Stimulated activated effector memory CD8-positive, alpha-beta T cell treated with anti-CD3 and anti-CD28 coated beads, Interleukin-12 subunit alpha, Interleukin-12 subunit beta, amount 100 ng/mL, for 72 hours (primary cell): ENCODE measurements around the gene MYPN.

Experiments used
- ATAC-seq: fragments of 150-1000 bp; cut with Tn5 transposase; 2 replicates; pipeline ENCODE4 v1.10.0; 2021
- DNase-seq, 2 donors: peaks; one replicate each; pipeline ENCODE4 v3.0.0; 2021 to 2022; ENCODE audit warnings: low spot score in 2 of 2
- H3K27ac Mint-ChIP-seq: one replicate; pipeline ENCODE4 v1.8.0; 2022; ENCODE audit warnings: mild to moderate bottlenecking, mixed read lengths
- H3K36me3 Mint-ChIP-seq: one replicate; pipeline ENCODE4 v1.8.0; 2022; ENCODE audit warnings: mild to moderate bottlenecking, mixed read lengths
- H3K4me1 Mint-ChIP-seq: one replicate; pipeline ENCODE4 v1.8.0; 2022; ENCODE audit warnings: mixed read lengths
- H3K4me3 Mint-ChIP-seq: one replicate; pipeline ENCODE4 v1.8.0; 2022; ENCODE audit warnings: mild to moderate bottlenecking, mixed read lengths
- H3K9me3 Mint-ChIP-seq: one replicate; pipeline ENCODE4 v1.8.0; 2022; ENCODE audit warnings: mixed read lengths

The MYPN gene

DNA sequence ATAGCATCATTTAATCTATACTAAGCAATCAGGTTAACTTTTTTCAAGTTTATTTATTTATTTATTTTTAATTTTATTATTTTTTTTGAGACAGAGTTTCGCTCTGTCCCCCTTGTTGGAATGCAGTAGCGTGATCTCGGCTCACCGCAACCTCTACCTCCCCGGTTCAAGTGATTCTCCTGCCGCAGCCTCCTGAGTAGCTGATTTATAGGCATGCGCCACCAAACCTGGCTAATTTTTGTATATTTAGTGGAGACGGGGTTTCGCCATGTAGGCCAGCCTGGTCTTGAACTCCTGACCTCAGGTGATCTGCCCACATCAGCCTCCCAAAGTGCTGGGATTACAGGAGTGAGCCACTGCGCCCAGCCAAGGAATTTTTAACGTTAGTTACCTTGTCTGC is 635 bp upstream of the MYPN start:
- Mint-ChIP-seq H3K27ac (no peak overlapping the region), H3K36me3 (no peaks in the 10 kb centered on the region), H3K9me3 (no peaks in the 10 kb centered on the region), H3K4me1 (no peaks in the 10 kb centered on the region), H3K4me3 (no peak overlapping the region)
- no peak for DNase-seq
- ATAC-seq = no peak

DNA sequence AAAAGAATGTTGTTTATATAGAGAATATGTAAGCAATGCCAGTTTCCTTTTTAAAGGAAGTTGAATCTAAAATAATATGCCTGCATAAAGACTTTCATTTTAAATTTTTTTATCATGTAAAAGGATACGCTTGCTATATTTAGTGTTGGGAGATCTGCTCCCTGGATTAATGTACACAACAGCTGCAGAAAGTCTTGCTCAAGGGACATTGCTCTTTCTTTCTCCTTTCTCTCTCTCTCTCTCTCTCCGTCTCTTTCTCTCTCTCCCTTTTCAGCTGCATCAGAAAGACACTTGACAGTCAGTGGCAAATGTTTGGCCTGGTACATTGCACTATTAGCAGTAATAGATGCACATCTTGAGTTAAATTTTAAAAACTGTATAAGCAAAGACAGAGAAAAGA is 739 bp downstream of the MYPN start:
- no peaks in the 10 kb centered on the region for H3K9me3 Mint-ChIP-seq
- DNase-seq = no peak
- no peak overlapping the region for H3K4me3 Mint-ChIP-seq
- no peaks in the 10 kb centered on the region for H3K36me3 Mint-ChIP-seq
- no peak for ATAC-seq
- H3K4me1 Mint-ChIP-seq = no peaks in the 10 kb centered on the region
- no peak overlapping the region for H3K27ac Mint-ChIP-seq

DNA sequence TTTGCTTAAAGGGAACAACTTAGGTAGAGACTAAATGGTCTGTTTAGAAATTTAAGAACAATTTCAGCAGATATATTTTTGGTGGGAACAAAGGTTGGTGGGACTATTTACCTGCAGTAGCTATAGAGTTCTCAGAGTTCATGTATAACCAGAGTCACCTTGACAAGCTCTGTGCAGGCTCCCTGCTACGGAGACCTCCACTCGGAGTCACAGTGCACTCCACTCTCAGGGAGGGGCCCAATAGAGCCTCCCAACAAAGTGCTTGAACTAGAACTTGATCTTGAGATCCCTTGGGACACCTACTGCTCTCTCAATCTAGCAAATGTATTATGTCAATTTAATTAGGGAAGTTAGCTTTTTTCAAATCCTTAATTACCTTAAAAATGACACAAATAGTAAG is 2.3 kb downstream of the MYPN start:
- DNase-seq = no peak
- Mint-ChIP-seq H3K4me1 (no peaks in the 10 kb centered on the region), H3K36me3 (no peaks in the 10 kb centered on the region)

DNA sequence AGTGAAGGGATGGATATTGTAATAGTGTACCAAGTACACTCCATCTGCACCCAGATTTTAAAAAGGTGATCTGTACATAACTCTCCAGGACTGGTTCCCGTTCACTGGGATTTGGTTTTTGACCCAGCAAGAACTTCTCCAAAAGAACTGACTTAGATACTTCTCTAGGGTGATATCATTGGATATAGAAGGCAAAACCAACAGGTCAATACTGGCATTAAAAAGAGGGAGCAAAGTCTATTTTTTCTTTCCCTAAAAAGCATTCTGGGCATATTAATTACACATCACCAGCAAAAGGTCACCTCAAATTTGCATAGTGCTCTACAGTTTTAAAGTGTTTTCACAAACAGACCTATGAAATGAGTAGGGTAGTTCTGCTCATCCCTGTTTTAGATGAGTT is 3.5 kb downstream of the MYPN start:
- H3K4me1 Mint-ChIP-seq = no peaks in the 10 kb centered on the region
- DNase-seq (no peak), ATAC-seq (no peak)
- H3K9me3 Mint-ChIP-seq = no peaks in the 10 kb centered on the region
- H3K36me3 Mint-ChIP-seq = no peaks in the 10 kb centered on the region
- no peak overlapping the region for H3K4me3 Mint-ChIP-seq
- no peak overlapping the region for H3K27ac Mint-ChIP-seq

More for the DNA sequence above, 2.3 kb downstream of the MYPN start:
- H3K4me3 Mint-ChIP-seq = no peak overlapping the region
- ATAC-seq = no peak
- no peaks in the 10 kb centered on the region for H3K9me3 Mint-ChIP-seq
- no peak overlapping the region for H3K27ac Mint-ChIP-seq

DNA sequence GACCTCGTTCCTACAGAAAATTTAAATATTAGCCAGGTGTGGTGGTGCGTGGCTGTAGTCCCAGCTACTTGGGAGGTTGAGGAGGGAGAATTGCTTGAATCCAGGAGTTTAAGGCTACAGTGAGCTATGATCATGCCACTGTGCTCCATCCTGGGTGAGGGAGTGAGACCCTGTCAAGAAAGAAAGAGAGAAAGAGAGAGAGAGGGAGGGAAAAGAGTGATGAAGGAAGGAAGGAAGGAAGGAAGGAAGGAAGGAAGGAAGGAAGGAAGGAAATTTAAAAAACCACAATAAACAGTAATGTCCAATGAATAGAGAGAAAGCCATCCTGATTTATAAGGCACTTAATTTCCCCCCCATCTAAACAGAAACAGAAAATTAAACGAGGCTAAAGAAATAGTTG is 9.4 kb downstream of the MYPN start:
- no peaks in the 10 kb centered on the region for H3K36me3 Mint-ChIP-seq
- peaks cover 6% of the 10 kb centered on the region for H3K4me1 Mint-ChIP-seq
- ATAC-seq = no peak
- H3K27ac Mint-ChIP-seq = no peak overlapping the region
- no peak for DNase-seq
- H3K9me3 Mint-ChIP-seq = no peaks in the 10 kb centered on the region
- no peak overlapping the region for H3K4me3 Mint-ChIP-seq

DNA sequence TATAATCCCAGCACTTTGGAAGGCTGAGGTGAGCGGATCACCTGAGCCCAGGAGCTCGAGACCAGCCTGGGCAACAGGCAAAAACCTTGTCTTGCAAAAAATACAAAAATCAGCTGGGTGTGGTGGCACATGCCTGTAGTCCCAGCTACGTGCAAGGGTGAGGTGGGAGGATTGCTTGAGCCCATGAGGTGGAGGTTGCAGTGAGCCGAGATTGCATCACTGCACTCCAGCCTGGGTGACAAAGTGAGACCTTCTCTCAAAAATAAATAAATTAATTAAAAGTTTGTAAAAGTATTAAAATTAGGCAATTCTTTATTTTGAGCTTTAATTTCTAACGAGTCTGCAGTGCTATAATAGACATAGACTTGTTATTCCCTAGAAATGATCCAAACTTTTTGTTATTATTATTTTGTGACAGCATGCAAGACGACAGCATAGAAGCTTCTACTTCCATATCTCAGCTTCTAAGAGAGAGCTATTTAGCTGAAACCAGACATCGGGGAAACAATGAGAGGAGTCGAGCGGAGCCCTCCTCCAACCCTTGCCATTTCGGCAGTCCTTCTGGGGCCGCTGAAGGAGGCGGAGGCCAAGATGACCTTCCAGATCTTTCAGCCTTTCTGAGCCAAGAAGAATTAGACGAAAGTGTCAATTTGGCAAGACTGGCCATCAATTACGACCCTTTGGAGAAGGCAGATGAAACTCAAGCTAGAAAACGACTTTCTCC is 11.9 kb downstream of the MYPN start:
- DNase-seq (no peak), ATAC-seq (no peak)
- Mint-ChIP-seq H3K36me3 (no peaks in the 10 kb centered on the region), H3K9me3 (no peaks in the 10 kb centered on the region), H3K4me3 (no peak overlapping the region), H3K27ac (no peak overlapping the region), H3K4me1 (peaks cover 6% of the 10 kb centered on the region)

DNA sequence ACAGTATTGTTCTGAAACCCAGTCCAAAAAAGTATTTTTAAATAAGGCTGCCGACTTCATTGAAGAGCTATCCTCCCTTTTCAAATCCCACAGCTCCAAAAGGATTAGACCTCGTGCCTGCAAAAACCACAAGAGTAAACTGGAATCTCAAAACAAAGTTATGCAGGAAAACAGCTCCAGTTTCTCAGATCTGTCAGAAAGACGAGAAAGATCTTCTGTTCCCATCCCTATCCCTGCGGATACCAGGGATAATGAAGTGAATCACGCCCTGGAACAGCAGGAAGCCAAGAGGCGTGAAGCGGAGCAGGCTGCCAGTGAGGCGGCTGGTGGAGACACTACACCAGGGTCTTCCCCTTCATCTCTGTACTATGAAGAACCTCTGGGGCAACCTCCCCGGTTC is 12.6 kb downstream of the MYPN start:
- H3K4me1 Mint-ChIP-seq = peaks cover 6% of the 10 kb centered on the region
- DNase-seq (no peak), ATAC-seq (no peak)
- H3K4me3 Mint-ChIP-seq = no peak overlapping the region
- no peak overlapping the region for H3K27ac Mint-ChIP-seq
- no peaks in the 10 kb centered on the region for H3K36me3 Mint-ChIP-seq
- H3K9me3 Mint-ChIP-seq = no peaks in the 10 kb centered on the region

DNA sequence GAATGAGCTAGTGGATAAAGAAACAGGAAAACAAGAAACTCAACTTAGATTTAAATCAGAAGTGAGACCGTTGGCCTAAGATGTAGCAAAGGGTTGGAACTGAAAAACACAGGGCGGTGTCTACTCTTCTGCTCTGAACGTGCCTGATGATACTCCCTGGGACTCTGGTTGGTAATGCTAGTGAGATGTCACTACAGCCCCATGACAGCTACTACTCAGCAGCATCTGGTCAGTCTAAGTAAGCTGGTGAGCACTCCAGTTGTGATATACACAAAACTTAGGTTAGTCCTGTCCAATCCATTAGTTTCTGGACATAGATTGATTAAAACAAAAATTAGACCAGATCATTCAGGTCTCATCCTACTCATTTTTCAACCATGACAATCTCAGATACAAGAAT is 15.4 kb downstream of the MYPN start:
- no peaks in the 10 kb centered on the region for H3K9me3 Mint-ChIP-seq
- no peak overlapping the region for H3K4me3 Mint-ChIP-seq
- no peak overlapping the region for H3K27ac Mint-ChIP-seq
- ATAC-seq (no peak), DNase-seq (no peak)
- H3K4me1 Mint-ChIP-seq = no peaks in the 10 kb centered on the region
- H3K36me3 Mint-ChIP-seq = no peaks in the 10 kb centered on the region

DNA sequence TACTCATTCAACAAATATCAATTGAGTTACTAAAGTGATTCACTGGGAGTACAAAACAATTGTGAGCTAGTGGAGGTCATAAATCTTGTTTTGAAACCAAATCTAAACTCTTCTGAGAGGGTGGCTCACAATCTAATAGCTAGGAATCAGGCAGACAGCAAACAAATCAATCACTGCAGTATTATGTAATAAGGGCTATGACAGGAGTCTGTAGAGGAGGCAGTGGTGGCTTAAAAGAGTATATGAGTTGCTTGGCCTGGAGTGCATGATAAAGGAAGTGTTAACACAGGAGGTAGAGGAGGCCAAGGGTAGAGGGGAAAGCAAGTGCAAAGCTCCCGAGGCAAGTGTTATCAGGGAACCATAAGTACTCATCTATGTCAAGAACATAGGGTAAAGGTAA is 16.5 kb downstream of the MYPN start:
- H3K27ac Mint-ChIP-seq = no peak overlapping the region
- no peak overlapping the region for H3K4me3 Mint-ChIP-seq
- peak; percentile 47 for ATAC-seq
- no peaks in the 10 kb centered on the region for H3K36me3 Mint-ChIP-seq
- no peaks in the 10 kb centered on the region for H3K9me3 Mint-ChIP-seq
- no peaks in the 10 kb centered on the region for H3K4me1 Mint-ChIP-seq
- no peak for DNase-seq

DNA sequence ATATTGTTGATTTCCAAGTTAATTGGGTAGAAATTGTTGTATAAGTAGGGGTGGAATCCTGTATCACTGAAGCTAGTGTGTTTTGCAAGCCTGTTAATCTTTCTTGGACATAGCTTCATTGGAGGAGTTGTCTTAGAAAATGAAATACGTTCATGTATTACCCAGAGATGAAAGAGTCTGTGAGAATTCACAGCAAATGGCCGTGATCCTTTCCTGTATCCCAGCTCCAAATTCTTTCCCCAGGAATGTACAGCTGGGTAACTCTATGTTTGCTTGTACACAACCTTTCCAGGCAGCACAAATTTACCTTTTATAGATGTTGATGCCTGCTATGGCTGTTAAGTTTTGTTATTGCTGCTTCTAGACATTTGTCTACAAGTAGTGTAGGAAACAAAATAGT is 18.7 kb downstream of the MYPN start:
- Mint-ChIP-seq H3K27ac (no peak overlapping the region), H3K4me1 (no peaks in the 10 kb centered on the region), H3K36me3 (no peaks in the 10 kb centered on the region), H3K9me3 (no peaks in the 10 kb centered on the region), H3K4me3 (no peak overlapping the region)
- ATAC-seq = no peak
- no peak for DNase-seq

DNA sequence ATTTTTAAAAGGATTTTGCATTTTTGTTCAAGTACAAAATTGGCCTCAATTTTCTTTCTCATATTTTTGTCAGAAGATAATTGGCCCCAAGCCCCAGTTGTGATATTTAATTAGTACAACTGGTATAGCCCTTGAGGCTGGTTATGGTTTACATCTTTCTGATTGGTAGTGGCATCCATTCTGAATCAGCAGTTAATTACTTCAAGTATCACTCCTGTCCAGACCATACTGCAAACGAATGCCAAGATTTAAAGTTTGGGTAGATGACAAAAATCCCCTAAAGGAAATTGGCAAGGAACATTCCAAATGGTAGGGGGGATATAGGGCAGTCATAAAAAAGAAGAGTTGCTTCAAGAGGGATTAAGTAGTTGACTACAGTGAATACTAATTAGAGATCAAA is 23.1 kb downstream of the MYPN start:
- no peak for ATAC-seq
- no peak for DNase-seq
- Mint-ChIP-seq H3K9me3 (no peaks in the 10 kb centered on the region), H3K4me3 (no peak overlapping the region), H3K36me3 (no peaks in the 10 kb centered on the region), H3K4me1 (no peaks in the 10 kb centered on the region), H3K27ac (no peak overlapping the region)

DNA sequence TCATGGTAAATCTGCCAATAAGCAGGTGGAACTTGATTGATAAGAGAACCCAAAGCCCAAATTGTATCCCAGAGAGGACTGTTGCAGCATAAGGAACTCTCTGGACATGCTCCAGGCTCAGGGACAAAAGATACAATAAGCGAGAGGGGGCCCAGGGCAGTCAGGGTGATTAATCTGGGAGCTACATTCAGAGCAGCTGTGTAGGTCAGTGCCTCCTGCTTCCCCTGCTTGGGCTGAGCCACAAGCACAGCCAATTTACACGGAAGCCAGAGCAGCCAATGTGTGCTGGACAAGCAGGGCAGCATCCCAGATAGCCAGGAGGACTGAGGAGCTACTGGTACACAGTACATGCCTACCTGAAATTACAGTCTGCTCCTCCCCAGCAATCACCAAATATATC is 24.2 kb downstream of the MYPN start:
- Mint-ChIP-seq H3K36me3 (no peaks in the 10 kb centered on the region), H3K9me3 (no peaks in the 10 kb centered on the region), H3K27ac (no peak overlapping the region), H3K4me3 (no peak overlapping the region), H3K4me1 (no peaks in the 10 kb centered on the region)
- ATAC-seq (no peak), DNase-seq (no peak)

DNA sequence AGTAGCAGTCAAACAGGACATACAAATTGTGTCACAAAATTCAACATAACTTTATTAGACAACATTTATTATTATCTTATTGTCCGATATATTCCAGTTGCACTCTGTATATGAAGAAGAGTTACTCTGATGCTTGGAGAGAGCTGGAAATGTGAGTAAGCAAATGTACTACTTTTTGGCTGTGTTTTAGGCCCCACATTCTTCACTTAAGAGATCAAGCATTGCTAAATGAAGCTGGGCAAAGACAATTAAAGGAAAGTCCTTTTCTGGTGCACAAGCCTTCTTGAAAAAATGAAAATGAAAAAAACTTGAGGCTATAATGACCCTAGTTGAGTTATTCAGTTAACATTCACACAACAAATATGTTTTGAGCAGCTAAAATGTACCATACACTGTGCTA is 26.1 kb downstream of the MYPN start:
- no peak for DNase-seq

DNA sequence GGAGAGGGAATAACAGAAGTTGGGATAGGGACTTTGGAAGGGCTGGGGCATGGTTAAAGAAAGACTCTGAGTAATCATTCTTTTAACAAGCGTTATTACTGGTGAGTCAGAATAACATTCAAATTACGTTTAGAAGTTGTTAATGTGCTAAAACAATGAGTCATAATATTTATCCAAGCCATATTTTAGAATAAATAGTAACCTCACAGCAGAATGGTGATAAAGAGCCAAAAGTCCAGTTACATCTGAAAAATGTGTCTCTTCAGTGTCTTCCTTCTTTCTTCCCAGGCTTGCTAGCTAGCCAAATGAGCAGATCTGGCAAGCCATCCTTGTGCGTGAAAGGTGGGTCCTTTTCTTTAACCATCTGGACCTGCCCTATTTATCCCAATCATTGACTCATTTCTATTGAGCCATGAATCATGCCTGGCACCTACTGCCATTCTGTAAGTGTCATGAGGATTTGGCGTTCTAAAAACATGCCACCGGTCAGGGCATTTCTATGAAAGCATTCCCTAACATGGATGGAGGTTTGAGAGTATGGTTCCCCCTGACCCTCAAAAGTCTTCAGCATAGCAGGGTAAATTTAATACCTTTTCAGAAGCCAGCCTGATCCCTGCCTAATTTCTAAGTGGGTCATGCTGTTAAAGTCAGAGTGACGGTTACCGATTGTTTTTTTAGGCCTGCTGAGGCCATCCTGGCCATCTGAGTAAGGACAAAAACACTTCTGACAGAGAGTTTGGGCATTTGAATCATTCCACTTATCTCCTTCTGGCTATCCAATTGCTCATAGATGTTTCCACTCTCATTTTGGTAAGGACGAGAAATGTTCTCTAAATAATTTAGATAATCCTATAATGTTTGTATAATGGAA is 26.9 kb downstream of the MYPN start:
- no peak overlapping the region for H3K4me3 Mint-ChIP-seq
- no peaks in the 10 kb centered on the region for H3K4me1 Mint-ChIP-seq
- H3K36me3 Mint-ChIP-seq = no peaks in the 10 kb centered on the region
- ATAC-seq = no peak
- DNase-seq = no peak
- no peaks in the 10 kb centered on the region for H3K9me3 Mint-ChIP-seq
- no peak overlapping the region for H3K27ac Mint-ChIP-seq

More for the DNA sequence above, 26.1 kb downstream of the MYPN start:
- H3K27ac Mint-ChIP-seq = no peak overlapping the region
- no peak overlapping the region for H3K4me3 Mint-ChIP-seq
- no peaks in the 10 kb centered on the region for H3K36me3 Mint-ChIP-seq
- no peak for ATAC-seq
- no peaks in the 10 kb centered on the region for H3K9me3 Mint-ChIP-seq
- H3K4me1 Mint-ChIP-seq = no peaks in the 10 kb centered on the region

DNA sequence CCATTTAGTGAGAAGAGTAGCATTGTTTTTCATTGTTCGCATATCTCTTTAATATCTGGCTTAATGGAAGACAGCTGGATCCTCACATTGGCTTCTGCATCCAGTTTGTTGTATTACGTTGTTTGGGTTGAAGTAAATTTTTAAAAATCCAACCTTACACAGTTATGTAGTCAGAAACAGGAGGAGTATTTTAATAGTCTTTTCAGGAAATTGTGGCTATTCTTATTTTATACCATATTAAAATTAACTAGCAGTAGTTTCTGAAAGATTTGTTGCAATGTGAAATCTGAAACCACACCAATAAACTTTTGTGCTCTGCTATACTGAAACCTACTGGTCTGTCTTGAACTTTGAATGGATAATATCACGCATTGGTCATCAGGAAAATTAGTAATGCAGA is 27.9 kb downstream of the MYPN start:
- Mint-ChIP-seq H3K4me3 (no peak overlapping the region), H3K9me3 (no peaks in the 10 kb centered on the region), H3K27ac (no peak overlapping the region), H3K4me1 (no peaks in the 10 kb centered on the region), H3K36me3 (no peaks in the 10 kb centered on the region)
- no peak for DNase-seq
- no peak for ATAC-seq

DNA sequence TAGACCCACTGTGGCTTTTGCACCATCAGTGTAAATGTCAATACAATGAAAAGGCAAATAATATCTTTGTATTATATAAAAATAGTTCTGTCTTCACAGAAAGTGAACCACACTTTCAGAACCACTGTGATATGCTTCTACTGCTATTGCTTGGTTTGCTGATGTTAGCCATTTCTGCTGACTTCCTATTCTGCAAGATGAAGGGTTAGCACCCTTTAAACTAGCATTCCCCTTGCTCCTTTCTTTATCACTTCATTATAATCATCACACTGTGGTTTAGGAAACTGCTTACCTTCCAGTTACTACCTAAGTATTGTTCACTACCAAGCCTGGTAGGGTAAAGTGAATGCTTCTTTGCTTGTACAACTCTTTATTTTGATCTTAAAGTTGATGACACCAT is 29.2 kb downstream of the MYPN start:
- Mint-ChIP-seq H3K4me3 (no peak overlapping the region), H3K9me3 (no peaks in the 10 kb centered on the region), H3K27ac (no peak overlapping the region), H3K36me3 (no peaks in the 10 kb centered on the region), H3K4me1 (no peaks in the 10 kb centered on the region)
- no peak for ATAC-seq
- no peak for DNase-seq
